Heart left ventricle (tissue), 16 donors: ENCODE results near the gene ZNF594. TPM values are rescaled to one million over a fixed set of nuclear protein-coding genes. Genes with fewer than 3 reads are reported as not detected.
"Not testable (repeated sequence)": the region's sequence is repeated elsewhere in the genome, so short reads cannot be mapped to it uniquely, and the experiment has no call there.

Experiments
- ATAC-seq, 4 donors: fragments of 200-7000 bp; cut with Tn5 transposase; one replicate each; pipeline ENCODE4 v1.9.1; 2020 to 2022; ENCODE audit warnings: moderate library complexity in 4 of 4, mild to moderate bottlenecking in 3 of 4, moderate number of reproducible peaks in 1 of 4
- DNase-seq, 5 donors: peaks; one replicate each; pipeline ENCODE4 v3.0.0-alpha.2; 2020
- H3K27ac ChIP-seq, 12 donors: fragments of 200-600 bp; sonication (generic) in 4 of 12; one replicate each; pipeline versions ENCODE4 v1.5.0 to v1.8.0; 2016 to 2022; ENCODE audit warnings: mild to moderate bottlenecking in 2 of 12
- H3K27me3 ChIP-seq, 9 donors: fragments of 200-600 bp; sonication (generic) in 2 of 9; one replicate each; pipeline versions ENCODE4 v1.5.1 to v1.8.0; 2016 to 2022; ENCODE audit warnings: mild to moderate bottlenecking in 3 of 9
- H3K36me3 ChIP-seq, 9 donors: fragments of 200-600 bp; sonication (generic) in 2 of 9; one replicate each; pipeline versions ENCODE4 v1.5.0 to v1.8.0; 2018 to 2022; ENCODE audit warnings: mild to moderate bottlenecking in 2 of 9
- H3K4me1 ChIP-seq, 12 donors: fragments of 200-600 bp; sonication (generic) in 4 of 12; one replicate each; pipeline versions ENCODE4 v1.5.0 to v1.8.0; 2016 to 2022; ENCODE audit warnings: mild to moderate bottlenecking in 3 of 12
- H3K4me3 ChIP-seq, 12 donors: fragments of 200-600 bp; sonication (generic) in 4 of 12; one replicate each; pipeline versions ENCODE4 v1.5.0 to v1.8.0; 2017 to 2022; ENCODE audit warnings: mild to moderate bottlenecking in 9 of 12, moderate library complexity in 4 of 12
- H3K9me3 ChIP-seq, 12 donors: fragments of 200-600 bp; sonication (generic) in 4 of 12; one replicate each; pipeline versions ENCODE4 v1.5.0 to v1.8.0; 2016 to 2022; ENCODE audit warnings: mild to moderate bottlenecking in 1 of 12
- CTCF ChIP-seq, 12 donors: fragments of 200-600 bp; sonication (generic) in 4 of 12; IDR thresholded peaks; one replicate each; pipeline versions ENCODE4 v1.5.0 to v1.8.0; 2018 to 2022; ENCODE audit warnings: antibody characterized with exemption in 12 of 12, mild to moderate bottlenecking in 5 of 12
- POLR2A ChIP-seq, 2 donors: fragments of 450-650 bp; IDR thresholded peaks; one replicate each; pipeline ENCODE4 v1.6.1; 2017; ENCODE audit warnings: antibody characterized with exemption in 2 of 2, mild to moderate bottlenecking in 2 of 2, moderate library complexity in 2 of 2
- WGBS, 4 donors: extraction: QIAGEN DNeasy Blood & Tissue Kit in 2 of 4; methylation state at CpG; one replicate each; pipeline versions ENCODE4 v1.1.5 to v1.1.7; 2013 to 2018; 5-methylcytosine and 5-hydroxymethylcytosine counted together
- intact Hi-C, 10 donors: fragments of 100-400 bp; cut with DNase I; formaldehyde crosslinking; loops; one replicate each; pipeline versions ENCODE4 v1.11.1 to v1.14.2; 2022
- polyA plus RNA-seq, 2 donors: library from polyadenylated mRNA; stranded (reverse); fragments of 200-250 nt; gene quantifications; one replicate each; pipeline ENCODE4 v1.2.3, GENCODE V29; 2013
- total RNA-seq, 9 donors: library from RNA; depleted of rRNA in 2 of 9; stranded (reverse); fragments of >200 nt in 2 of 9; fragmentation: NEBNext Ultra II Directional in 3 of 9; extraction: Animal tissue kit (Norgen Biotek cat#: 25700) in 3 of 9; gene quantifications; one replicate each; pipeline versions ENCODE4 v1.1.0 to v1.2.4, GENCODE V29; 2016 to 2023
- donor health status: ischemic (EF 13 %, LVEDD 7.1; RV severe dilation, severe dysfunction).
- donor health status: healthy with polysubstance abuse.
- donor health status: DM: no; HTN: yes; CAD: no.
- donor health status: DM: no; HTN: no; CAD: no.
- donor health status: ischemic (EF 25% LVEDD 6.9; RV normal size, moderate dysfunction).
- donor health status: ischemic (EF 25% LVEDD 5.7; RV mildly dilated, moderate dysfunction).
- donor health status: healthy.
- donor health status: DM: yes; HTN: yes; CAD: no.
- donor health status: ischemic (EF 35%, LVEDD 5.7; RV mildly dilated, moderate dysfunction).
- donor health status: nonischemic (EF 11% LVEDD 7.7; RV severe dilation, severe dysfunction).
- donor health status: DM: yes; HTN: yes; CAD: no.
- donor health status: PGD.
- donor health status: ischemic (EF 29% LVEDD 5.4; RV normal size, mild dysfunction).
- donor health status: nonischemic (EF 23%, LVEDD 6.1; RV moderate dilation, normal function).

Gene ZNF594
- total and polyA plus RNA-seq, 11 donors: 3.2 to 9.3 (median 5.8) TPM

DNA sequence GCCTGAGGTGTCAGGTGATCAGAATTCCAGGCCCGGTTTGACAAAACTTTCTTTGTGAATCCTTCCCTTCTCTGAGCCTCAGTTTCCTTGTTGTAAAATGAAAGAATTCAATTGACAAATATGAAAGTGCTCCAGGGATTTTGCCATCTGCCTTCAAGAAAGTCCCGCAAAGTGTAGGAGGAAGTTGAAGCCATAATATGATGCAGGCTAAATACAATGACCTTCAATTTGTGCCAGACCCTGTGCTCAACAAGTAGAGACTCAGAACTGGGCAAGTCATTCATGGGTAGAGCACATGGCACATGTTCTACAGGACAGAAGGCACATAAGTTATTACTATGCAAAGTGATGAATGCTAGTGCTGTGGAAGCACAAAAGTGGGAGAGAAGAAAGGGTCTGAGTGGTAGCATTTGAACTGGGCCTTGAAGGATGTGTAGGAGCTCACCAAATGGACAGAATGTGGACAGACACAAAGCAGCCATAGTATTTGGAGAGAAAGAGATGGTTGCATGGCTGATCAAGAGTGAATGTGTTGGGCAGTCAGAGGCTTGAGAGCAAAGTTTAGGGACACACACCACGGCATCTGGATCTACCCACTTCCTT, 45.4 kb upstream of the ZNF594 start:
- intact Hi-C loops: loop anchor here in 1 of 10 donors (5.0 kb wide), 1 partner anchor 40 kb away; no protein-coding TSS in a partner anchor
- TF ChIP-seq POLR2A (IDR thresholded peaks at IDR 0.05) (no peak), CTCF (IDR thresholded peaks at IDR 0.05) (no peak)
- 79 to 90% (median 83%) methylated on average over 3 of the region's 3 CpGs for WGBS, 4 donors
- Histone ChIP-seq H3K9me3 (no peaks in the 10 kb centered on the region), H3K4me1 (peaks cover 0 to 30% (median under 1%) of the 10 kb centered on the region in 12 donors), H3K4me3 (no peak overlapping the region), H3K36me3 (peaks cover 0 to 6% (median 0%) of the 10 kb centered on the region in 9 donors), H3K27me3 (no peaks in the 10 kb centered on the region), H3K27ac (peak overlapping the region in 1 of 12 donors; percentile 55)
- no peak for DNase-seq
- ATAC-seq: no peak

- Histone ChIP-seq H3K27me3 (no peaks in the 10 kb centered on the region), H3K36me3 (peaks cover 0 to 10% (median 0%) of the 10 kb centered on the region in 9 donors), H3K9me3 (no peaks in the 10 kb centered on the region), H3K4me1 (peaks cover 0 to 45% (median 0%) of the 10 kb centered on the region in 12 donors), H3K27ac (peak within 1 kb of the TSS in 3 of 12 donors; percentile 12 to 88 (median 34)), H3K4me3 (peak within 1 kb of the TSS in 4 of 12 donors; percentile 2 to 56 (median 18))
- WGBS, 4 donors: 86 to 91% (median 89%) methylated on average over 12 to 19 of the region's 19 CpGs
- ATAC-seq (peak; percentile 42 to 78 (median 64)), DNase-seq (peak in 4 of 5 donors; percentile 32 to 51 (median 44))
- TF ChIP-seq CTCF (IDR thresholded peaks at IDR 0.05): no peak
- TF ChIP-seq POLR2A (IDR thresholded peaks at IDR 0.05): no peak
- intact Hi-C loops: loop anchor here in 1 of 10 donors (5.0 kb wide), 1 partner anchor 38 kb away; no protein-coding TSS in a partner anchor
These were observed 43.2 kb upstream of the ZNF594 start, which contains the start of gene SCIMP for GRCh38 chr17:5234645-5235576. Gene SCIMP (minus strand): TSS chr17:5234860. CDS start chr17:5234755, 105 bp downstream.

- H3K9me3 ChIP-seq, H3K36me3 ChIP-seq, ATAC-seq, H3K27me3 ChIP-seq, intact Hi-C loops, DNase-seq: not testable (repeated sequence)
- peak overlapping the region in 3 of 12 donors; percentile 12 to 88 (median 34) for H3K27ac ChIP-seq
- 92 to 95% (median 95%) methylated on average over 7 of the region's 7 CpGs for WGBS, 4 donors
- peak overlapping the region in 2 of 12 donors; percentile 12 to 56 for H3K4me3 ChIP-seq
- peaks cover 0 to 58% (median 0%) of the 10 kb centered on the region in 12 donors for H3K4me1 ChIP-seq
These were observed 41.8 kb upstream of the ZNF594 start for GRCh38 chr17:5233492-5233891.

DNA sequence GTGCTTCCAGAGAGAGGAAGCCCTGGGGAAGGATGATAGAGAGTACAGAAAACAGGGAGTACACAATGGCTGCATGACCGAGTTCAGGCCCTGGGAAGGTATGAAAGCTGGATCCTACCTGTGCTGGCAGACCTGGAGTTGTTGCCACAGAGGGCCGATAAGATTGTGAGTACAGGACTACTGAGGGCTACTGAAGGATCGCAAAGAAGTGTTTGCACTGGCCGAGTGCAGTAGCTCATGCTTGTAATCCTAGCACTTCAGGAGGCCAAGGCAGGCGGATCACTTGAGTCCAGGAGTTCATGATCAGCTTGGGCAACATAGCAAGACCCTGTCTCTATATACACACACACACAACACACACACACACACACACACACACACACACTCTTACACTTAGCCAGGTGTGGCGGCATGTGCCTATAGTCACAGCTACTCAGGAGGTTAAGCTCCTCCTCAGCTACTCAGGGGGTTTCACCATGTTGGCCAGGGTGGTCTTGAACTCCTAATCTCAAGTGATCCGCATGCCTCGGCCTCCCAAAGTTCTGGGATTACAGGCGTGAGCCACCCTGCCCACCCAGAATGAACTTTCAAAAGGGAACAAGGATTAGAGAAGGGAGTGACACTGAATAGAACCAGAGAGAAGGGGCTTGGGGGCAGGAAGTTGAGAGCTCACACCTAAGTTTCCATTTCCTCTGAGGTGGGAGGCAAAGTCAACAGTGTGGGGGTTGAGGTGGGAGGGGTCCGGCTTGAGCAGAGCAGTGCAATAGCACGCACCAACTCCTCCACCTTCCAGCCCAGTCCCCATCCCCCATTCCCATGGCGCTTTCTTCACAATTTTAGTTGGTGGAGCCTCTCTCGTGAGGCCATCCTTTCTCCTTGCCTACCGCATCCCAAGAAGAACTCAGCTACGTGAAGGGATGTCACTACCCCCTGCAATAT, 35.5 kb upstream of the ZNF594 start:
- Histone ChIP-seq H3K4me1 (peaks cover 0 to 69% (median 0%) of the 10 kb centered on the region in 12 donors), H3K27ac (peak overlapping the region in 2 of 12 donors; percentile 29 to 76), H3K36me3 (peaks cover 0 to 22% (median 11%) of the 10 kb centered on the region in 9 donors), H3K27me3 (no peaks in the 10 kb centered on the region), H3K9me3 (no peaks in the 10 kb centered on the region), H3K4me3 (peak overlapping the region in 1 of 12 donors; percentile 0)
- no peak for TF ChIP-seq CTCF (IDR thresholded peaks at IDR 0.05)
- TF ChIP-seq POLR2A (IDR thresholded peaks at IDR 0.05): no peak
- 88 to 94% (median 93%) methylated on average over 15 of the region's 15 CpGs for WGBS, 4 donors
- intact Hi-C loops: no loop called here
- DNase-seq (peak in 1 of 5 donors; percentile 14), ATAC-seq (peak in 2 of 4 donors; percentile 16 to 41)
